PC-9 (cell line): ENCODE results near the gene RGS6. TPM values are rescaled to one million over a fixed set of nuclear protein-coding genes. Genes with fewer than 3 reads are reported as not detected.

Experiments
- BruUV-seq: library from RNA; stranded (reverse); fragments of 400-500 nt; replicated peaks from 2 replicates; lab custom pipeline; 2021; lab: Mats Ljungman, UMichigan
- CTCF ChIA-PET: fragments of 300-600 bp; sonication (Branson Sonifier 250); formaldehyde crosslinking; loops from one replicate; lab custom pipeline; 2022; ENCODE audit warnings: antibody characterized with exemption; lab: Charles Lee
- POLR2A ChIA-PET: fragments of 300-600 bp; sonication (Branson Sonifier 250); formaldehyde crosslinking; loops from one replicate; lab custom pipeline; 2022; ENCODE audit warnings: antibody characterized with exemption; ENCODE audit not compliant: unreplicated experiment; lab: Charles Lee
- DNase-seq, 2 experiments: peaks; one replicate each; pipeline versions ENCODE4 v3.0.0 to v3.0.0-alpha.2; 2015 to 2022; ENCODE audit warnings: mixed read lengths in 1 of 2
- H2AFZ ChIP-seq: fragments of 200-600 bp; sonication (generic); 2 replicates; pipeline ENCODE4 v1.8.1; 2017; ENCODE audit warnings: antibody characterized with exemption
- H3F3A ChIP-seq: fragments of 200-600 bp; sonication (generic); 2 replicates; pipeline ENCODE4 v1.8.1; 2017; ENCODE audit warnings: antibody characterized with exemption, mild to moderate bottlenecking, low read depth; ENCODE audit not compliant: insufficient read depth
- H3K27ac ChIP-seq: fragments of 200-600 bp; sonication (generic); 2 replicates; pipeline ENCODE4 v1.6.1; 2016; ENCODE audit warnings: mixed run types
- H3K27me3 ChIP-seq: fragments of 200-600 bp; sonication (generic); 2 replicates; pipeline ENCODE4 v1.6.1; 2016; ENCODE audit warnings: low read depth, mixed run types; ENCODE audit not compliant: insufficient read depth
- H3K36me3 ChIP-seq: fragments of 200-600 bp; sonication (generic); 2 replicates; pipeline ENCODE4 v1.6.1; 2016; ENCODE audit warnings: low read depth, mixed run types
- H3K4me1 ChIP-seq: fragments of 200-600 bp; sonication (generic); replicated peaks from 2 replicates; pipeline ENCODE4 v1.6.1; 2016; ENCODE audit warnings: mixed run types; ENCODE audit not compliant: insufficient read depth
- H3K4me2 ChIP-seq: fragments of 200-600 bp; sonication (generic); 2 replicates; pipeline ENCODE4 v1.6.1; 2017; ENCODE audit warnings: mixed run types
- H3K4me3 ChIP-seq: fragments of 200-600 bp; sonication (generic); 2 replicates; pipeline ENCODE4 v1.6.1; 2016; ENCODE audit warnings: mixed run types
- H3K79me2 ChIP-seq: fragments of 200-600 bp; sonication (generic); 2 replicates; pipeline ENCODE4 v1.6.1; 2017; ENCODE audit warnings: low read depth, mixed run types
- H3K9me2 ChIP-seq: fragments of 200-600 bp; sonication (generic); 2 replicates; pipeline ENCODE4 v1.8.1; 2017; ENCODE audit warnings: mild to moderate bottlenecking; ENCODE audit not compliant: insufficient read depth
- H3K9me3 ChIP-seq: fragments of 200-600 bp; sonication (generic); 2 replicates; pipeline ENCODE4 v1.8.1; 2016; ENCODE audit warnings: low read depth; ENCODE audit not compliant: insufficient read depth
- H4K20me1 ChIP-seq: fragments of 200-600 bp; sonication (generic); 2 replicates; pipeline ENCODE4 v1.8.1; 2017; ENCODE audit not compliant: insufficient read depth
- EZH2 ChIP-seq: fragments of 200-600 bp; sonication (generic); IDR thresholded peaks from 2 replicates; pipeline ENCODE4 v1.8.0; 2017; ENCODE audit warnings: antibody characterized with exemption, low read depth
- intact Hi-C: fragments of 100-400 bp; cut with micrococcal nuclease; formaldehyde crosslinking; loops from one replicate; pipeline ENCODE4 v1.10.0; 2022; ENCODE audit not compliant: unreplicated experiment
- total RNA-seq: library from RNA; stranded (reverse); gene quantifications from 2 replicates; pipeline ENCODE4 v1.2.3, GENCODE V29; 2021
- TF ChIP-seq, protein P1 (sequence below): fragments of 200-600 bp; sonication (generic); conservative IDR thresholded peaks from 2 replicates; pipeline ENCODE4 v1.6.1; 2017; ENCODE audit warnings: mixed run types, antibody characterized with exemption, mild to moderate bottlenecking, moderate library complexity

Gene RGS6
- total RNA-seq, 1 experiment from 2014 or later = not detected

DNA sequence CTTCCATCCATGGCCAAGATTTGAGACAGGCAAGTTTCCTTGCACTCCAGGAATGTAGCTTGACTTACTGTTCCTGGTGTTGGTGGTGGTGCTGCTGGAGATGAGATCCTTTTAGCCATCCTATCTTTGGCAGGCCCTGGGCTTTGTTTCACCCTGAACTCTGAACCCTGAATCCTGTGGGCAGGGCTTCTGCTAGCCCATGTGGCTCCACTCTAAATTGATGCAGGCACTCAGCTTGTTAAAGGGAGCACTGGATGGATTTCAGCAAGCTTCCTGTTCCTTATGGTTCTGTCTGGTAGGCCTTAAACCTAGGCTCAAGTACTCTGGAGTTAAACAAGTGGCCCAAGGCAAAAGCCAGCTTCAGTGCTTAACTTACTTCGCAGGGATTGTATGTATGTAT lies 138.2 kb downstream of the RGS6 start:
- no TSS peak for BruUV-seq
- Histone ChIP-seq H2AFZ (no peak overlapping the region), H3K27me3 (peaks cover 8% of the 10 kb centered on the region; the same call in 1 of the 2 replicates), H3K9me3 (no peaks in the 10 kb centered on the region), H3F3A (no peaks in the 10 kb centered on the region), H3K27ac (no peak overlapping the region), H3K4me3 (no peak overlapping the region), H3K4me2 (no peak overlapping the region), H3K36me3 (no peaks in the 10 kb centered on the region), H4K20me1 (no peaks in the 10 kb centered on the region), H3K4me1 (no peaks in the 10 kb centered on the region), H3K79me2 (no peaks in the 10 kb centered on the region), H3K9me2 (no peaks in the 10 kb centered on the region)
- DNase-seq = no peak
- intact Hi-C loops = no loop called here
- TF ChIP-seq, protein P1, sequence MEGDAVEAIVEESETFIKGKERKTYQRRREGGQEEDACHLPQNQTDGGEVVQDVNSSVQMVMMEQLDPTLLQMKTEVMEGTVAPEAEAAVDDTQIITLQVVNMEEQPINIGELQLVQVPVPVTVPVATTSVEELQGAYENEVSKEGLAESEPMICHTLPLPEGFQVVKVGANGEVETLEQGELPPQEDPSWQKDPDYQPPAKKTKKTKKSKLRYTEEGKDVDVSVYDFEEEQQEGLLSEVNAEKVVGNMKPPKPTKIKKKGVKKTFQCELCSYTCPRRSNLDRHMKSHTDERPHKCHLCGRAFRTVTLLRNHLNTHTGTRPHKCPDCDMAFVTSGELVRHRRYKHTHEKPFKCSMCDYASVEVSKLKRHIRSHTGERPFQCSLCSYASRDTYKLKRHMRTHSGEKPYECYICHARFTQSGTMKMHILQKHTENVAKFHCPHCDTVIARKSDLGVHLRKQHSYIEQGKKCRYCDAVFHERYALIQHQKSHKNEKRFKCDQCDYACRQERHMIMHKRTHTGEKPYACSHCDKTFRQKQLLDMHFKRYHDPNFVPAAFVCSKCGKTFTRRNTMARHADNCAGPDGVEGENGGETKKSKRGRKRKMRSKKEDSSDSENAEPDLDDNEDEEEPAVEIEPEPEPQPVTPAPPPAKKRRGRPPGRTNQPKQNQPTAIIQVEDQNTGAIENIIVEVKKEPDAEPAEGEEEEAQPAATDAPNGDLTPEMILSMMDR = no peak
- no peak for TF ChIP-seq EZH2
- ChIA-PET CTCF (no interaction called here), POLR2A (no interaction called here)

DNA sequence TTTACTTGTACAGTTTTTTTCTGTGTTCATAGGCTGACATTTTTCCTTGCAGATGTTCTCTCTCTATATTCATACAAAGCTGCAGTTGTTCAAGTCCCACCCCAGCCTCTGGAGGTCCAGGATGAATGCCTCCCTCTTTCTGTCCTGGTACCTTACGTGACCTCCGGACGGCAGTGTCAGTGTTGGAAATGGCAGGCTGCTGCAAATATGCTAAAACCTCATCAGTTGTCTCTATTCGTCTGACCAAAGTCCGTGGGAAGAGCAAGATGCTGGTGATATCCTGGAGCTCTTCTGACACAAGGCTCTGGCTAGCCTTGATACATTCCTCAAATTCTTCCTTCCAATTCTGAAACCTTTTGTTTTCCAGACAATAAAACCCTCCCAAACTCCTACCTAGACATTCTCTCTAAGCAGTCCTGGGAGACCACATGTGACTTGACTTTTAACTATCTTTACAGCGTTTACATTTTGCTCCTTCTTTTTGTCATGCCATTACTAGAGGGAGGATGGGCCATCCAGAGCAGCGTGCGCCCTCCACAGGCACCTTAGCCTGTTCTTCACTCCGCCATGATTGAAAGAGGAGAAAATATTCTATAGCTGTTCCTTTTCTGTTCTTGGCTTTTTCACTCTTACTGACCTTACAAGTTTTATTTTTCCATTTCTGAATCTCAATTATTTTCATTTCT lies 143.6 kb downstream of the RGS6 start:
- ChIA-PET CTCF (no interaction called here), POLR2A (no interaction called here)
- Histone ChIP-seq H3K9me2 (no peaks in the 10 kb centered on the region), H3K27ac (no peak overlapping the region), H3F3A (no peaks in the 10 kb centered on the region), H3K4me3 (no peak overlapping the region), H3K4me2 (no peak overlapping the region), H4K20me1 (no peaks in the 10 kb centered on the region), H3K36me3 (no peaks in the 10 kb centered on the region), H3K79me2 (no peaks in the 10 kb centered on the region), H3K4me1 (no peaks in the 10 kb centered on the region), H3K27me3 (peaks cover 9% of the 10 kb centered on the region; the same call in 1 of the 2 replicates), H2AFZ (no peak overlapping the region), H3K9me3 (no peaks in the 10 kb centered on the region)
- TF ChIP-seq EZH2 = no peak
- TF ChIP-seq, protein P1 = no peak
- DNase-seq = no peak
- intact Hi-C loops = no loop called here
- BruUV-seq = no TSS peak

GRCh38 chr14:72081137-72081536 lies 148.9 kb downstream of the RGS6 start:
- H3K36me3 ChIP-seq = no peaks in the 10 kb centered on the region
- peaks cover 18% of the 10 kb centered on the region for H3K27me3 ChIP-seq
- no peaks in the 10 kb centered on the region for H3F3A ChIP-seq
- H3K79me2 ChIP-seq = no peaks in the 10 kb centered on the region
- no peak overlapping the region for H2AFZ ChIP-seq
- H3K4me3 ChIP-seq = no peak overlapping the region
- no peaks in the 10 kb centered on the region for H3K9me3 ChIP-seq
- H3K4me1 ChIP-seq = no peaks in the 10 kb centered on the region
- no peak for DNase-seq
- no peaks in the 10 kb centered on the region for H4K20me1 ChIP-seq
- TF ChIP-seq, protein P1 = no peak
- intact Hi-C loops = no loop called here
- H3K9me2 ChIP-seq = no peaks in the 10 kb centered on the region
- CTCF ChIA-PET = no interaction called here
- POLR2A ChIA-PET = no interaction called here
- BruUV-seq = no TSS peak
- H3K27ac ChIP-seq = no peak overlapping the region
- H3K4me2 ChIP-seq = no peak overlapping the region
